Tibial nerve (tissue), 4 donors: ENCODE data around the gene CD5L. TPM values are rescaled to one million over a fixed set of nuclear protein-coding genes. Genes with fewer than 3 reads are reported as not detected.

Experiments
- DNase-seq, 2 donors: peaks; one replicate each; pipeline ENCODE4 v3.0.0-alpha.2; 2019; ENCODE audit warnings: low spot score in 2 of 2
- H3K27ac ChIP-seq, 4 donors: fragments of 200-600 bp; sonication (generic) in 3 of 4; one replicate each; pipeline ENCODE4 v1.5.1; 2017 to 2019; ENCODE audit warnings: mild to moderate bottlenecking in 1 of 4
- H3K27me3 ChIP-seq, 2 donors: fragments of 200-600 bp; sonication (generic) in 1 of 2; one replicate each; pipeline versions ENCODE4 v1.5.1 to v1.6.0; 2017 to 2019
- H3K36me3 ChIP-seq, 3 donors: fragments of 200-600 bp; sonication (generic); one replicate each; pipeline ENCODE4 v1.5.1; 2018 to 2019
- H3K4me1 ChIP-seq, 4 donors: fragments of 200-600 bp; sonication (generic) in 3 of 4; one replicate each; pipeline ENCODE4 v1.5.1; 2017 to 2019
- H3K4me3 ChIP-seq, 4 donors: fragments of 200-600 bp; sonication (generic) in 3 of 4; one replicate each; pipeline ENCODE4 v1.5.1; 2017 to 2019; ENCODE audit warnings: mild to moderate bottlenecking in 1 of 4, moderate library complexity in 1 of 4
- H3K9me3 ChIP-seq, 4 donors: fragments of 200-600 bp; sonication (generic) in 3 of 4; one replicate each; pipeline ENCODE4 v1.5.1; 2017 to 2019
- CTCF ChIP-seq, 5 experiments: fragments of 200-600 bp in 3 of 5; fragments of 450-650 bp in 2 of 5; sonication (generic) in 3 of 5; IDR thresholded peaks; one replicate each; pipeline ENCODE4 v1.5.1; 2016 to 2019; ENCODE audit warnings: antibody characterized with exemption in 5 of 5, mild to moderate bottlenecking in 3 of 5, moderate library complexity in 2 of 5
- EP300 ChIP-seq, 2 donors: sonication (generic); formaldehyde crosslinking; IDR thresholded peaks; one replicate each; pipeline ENCODE4 v1.6.1; 2017; ENCODE audit warnings: antibody characterized with exemption in 2 of 2, mild to moderate bottlenecking in 1 of 2
- POLR2A ChIP-seq, 2 donors: fragments of 450-650 bp; IDR thresholded peaks; one replicate each; pipeline ENCODE4 v1.6.1; 2017; ENCODE audit warnings: antibody characterized with exemption in 2 of 2, mild to moderate bottlenecking in 2 of 2, moderate library complexity in 2 of 2
- WGBS, 2 donors: methylation state at CpG; one replicate each; pipeline ENCODE4 v1.1.5; 2018; 5-methylcytosine and 5-hydroxymethylcytosine counted together
- total RNA-seq, 4 donors: library from RNA; depleted of rRNA; stranded (reverse); fragments of >200 nt; gene quantifications; one replicate each; pipeline ENCODE4 v1.1.0, GENCODE V29; 2016

The CD5L gene
- total RNA-seq, 4 donors from 2014 or later = not detected

- TF ChIP-seq CTCF (IDR thresholded peaks at IDR 0.05) = no peak
- TF ChIP-seq POLR2A (IDR thresholded peaks at IDR 0.05) = no peak
- TF ChIP-seq EP300 (IDR thresholded peaks at IDR 0.05) = no peak
Measured at GRCh38 chr1:157799996-157800395, 41.6 kb downstream of the CD5L start.

GRCh38 chr1:157798211-157798610, 43.4 kb downstream of the CD5L start:
- Histone ChIP-seq H3K27me3 (no peaks in the 10 kb centered on the region), H3K36me3 (no peaks in the 10 kb centered on the region), H3K27ac (no peak overlapping the region), H3K4me3 (no peak overlapping the region), H3K4me1 (no peaks in the 10 kb centered on the region), H3K9me3 (peaks cover 0 to 11% (median 5%) of the 10 kb centered on the region in 4 donors)
- TF ChIP-seq CTCF (IDR thresholded peaks at IDR 0.05) (no peak), POLR2A (IDR thresholded peaks at IDR 0.05) (no peak), EP300 (IDR thresholded peaks at IDR 0.05) (no peak)
- no peak for DNase-seq
- WGBS, 2 donors = 89 to 92% methylated on average over 5 of the region's 5 CpGs

More at GRCh38 chr1:157799996-157800395, 41.6 kb downstream of the CD5L start:
- Histone ChIP-seq H3K36me3 (no peaks in the 10 kb centered on the region), H3K4me1 (no peaks in the 10 kb centered on the region), H3K4me3 (no peak overlapping the region), H3K27ac (no peak overlapping the region), H3K9me3 (no peaks in the 10 kb centered on the region), H3K27me3 (no peaks in the 10 kb centered on the region)
- no peak for DNase-seq
- 69 to 74% methylated on average over 1 of the region's 1 CpG for WGBS, 2 donors

- no peak for DNase-seq
- 21 to 23% methylated on average over 1 of the region's 1 CpG for WGBS, 2 donors
- Histone ChIP-seq H3K9me3 (no peaks in the 10 kb centered on the region), H3K4me3 (no peak overlapping the region), H3K4me1 (no peaks in the 10 kb centered on the region), H3K36me3 (no peaks in the 10 kb centered on the region), H3K27ac (no peak overlapping the region), H3K27me3 (no peaks in the 10 kb centered on the region)
- TF ChIP-seq EP300 (IDR thresholded peaks at IDR 0.05) = no peak
- TF ChIP-seq POLR2A (IDR thresholded peaks at IDR 0.05) = no peak
- no peak for TF ChIP-seq CTCF (IDR thresholded peaks at IDR 0.05)
Measured at GRCh38 chr1:157785248-157785647, 56.4 kb downstream of the CD5L start.

- H3K4me1 ChIP-seq = no peaks in the 10 kb centered on the region
- TF ChIP-seq CTCF (IDR thresholded peaks at IDR 0.05) = no peak
- no peak for TF ChIP-seq POLR2A (IDR thresholded peaks at IDR 0.05)
- no peak for TF ChIP-seq EP300 (IDR thresholded peaks at IDR 0.05)
- H3K27me3 ChIP-seq = no peaks in the 10 kb centered on the region
- WGBS, 2 donors = 84 to 94% methylated on average over 3 of the region's 3 CpGs
- H3K9me3 ChIP-seq = no peaks in the 10 kb centered on the region
- no peak overlapping the region for H3K4me3 ChIP-seq
- H3K27ac ChIP-seq = no peak overlapping the region
- H3K36me3 ChIP-seq = no peaks in the 10 kb centered on the region
- no peak for DNase-seq
Measured at GRCh38 chr1:157784801-157785200, 56.8 kb downstream of the CD5L start.

GRCh38 chr1:157782931-157783330, 58.7 kb downstream of the CD5L start:
- WGBS, 2 donors = 73% methylated on average over 1 of the region's 1 CpG
- no peaks in the 10 kb centered on the region for H3K4me1 ChIP-seq
- H3K27ac ChIP-seq = no peak overlapping the region
- H3K4me3 ChIP-seq = no peak overlapping the region
- DNase-seq = no peak
- no peaks in the 10 kb centered on the region for H3K36me3 ChIP-seq
- no peaks in the 10 kb centered on the region for H3K9me3 ChIP-seq
- no peaks in the 10 kb centered on the region for H3K27me3 ChIP-seq
- TF ChIP-seq EP300 (IDR thresholded peaks at IDR 0.05) = no peak
- TF ChIP-seq POLR2A (IDR thresholded peaks at IDR 0.05) = no peak
- TF ChIP-seq CTCF (IDR thresholded peaks at IDR 0.05) = no peak
